Type B pancreatic cell (in vitro differentiated cells): ENCODE measurements around the gene TBC1D24. TPM values are rescaled to one million over a fixed set of nuclear protein-coding genes. Genes with fewer than 3 reads are reported as not detected.

Experiments
- DNase-seq: peaks from one replicate; pipeline ENCODE4 v3.0.0; 2021; ENCODE audit warnings: mixed read lengths; ENCODE audit not compliant: unreplicated experiment; ENCODE audit errors: extremely low spot score
- H3K27ac Mint-ChIP-seq: 2 replicates; pipeline ENCODE4 v1.8.0; 2021; ENCODE audit warnings: mild to moderate bottlenecking, mixed read lengths
- H3K27me3 Mint-ChIP-seq: 2 replicates; pipeline ENCODE4 v1.8.0; 2021; ENCODE audit warnings: mixed read lengths
- H3K36me3 Mint-ChIP-seq: 2 replicates; pipeline ENCODE4 v1.8.0; 2021; ENCODE audit warnings: mixed read lengths
- H3K4me1 Mint-ChIP-seq: one replicate; pipeline ENCODE4 v1.8.0; 2021; ENCODE audit warnings: mixed read lengths; ENCODE audit not compliant: unreplicated experiment
- H3K4me3 Mint-ChIP-seq: 2 replicates; pipeline ENCODE4 v1.8.0; 2021; ENCODE audit warnings: mild to moderate bottlenecking, mixed read lengths
- H3K9me3 Mint-ChIP-seq: 2 replicates; pipeline ENCODE4 v1.8.0; 2021; ENCODE audit warnings: mixed read lengths
- total RNA-seq: library from RNA; stranded (reverse); gene quantifications from 2 replicates; pipeline ENCODE4 v1.2.1, GENCODE V29; 2021; ENCODE audit warnings: low replicate concordance
- TF ChIP-seq, protein P1 (sequence below): fragments of 200-600 bp; sonication (generic); conservative IDR thresholded peaks from 2 replicates; pipeline ENCODE4 v1.5.0; 2021; ENCODE audit warnings: antibody characterized with exemption, mild to moderate bottlenecking

Gene TBC1D24
- total RNA-seq, 1 donor from 2014 or later = 22.1 TPM

GRCh38 chr16:2524339-2524938, 49.5 kb downstream of the TBC1D24 start:
- peaks cover 8% of the 10 kb centered on the region for H3K36me3 Mint-ChIP-seq
- H3K27ac Mint-ChIP-seq = peak overlapping the region; percentile 77
- no peak for DNase-seq

GRCh38 chr16:2526135-2526534, 51.2 kb downstream of the TBC1D24 start:
- TF ChIP-seq, protein P1, sequence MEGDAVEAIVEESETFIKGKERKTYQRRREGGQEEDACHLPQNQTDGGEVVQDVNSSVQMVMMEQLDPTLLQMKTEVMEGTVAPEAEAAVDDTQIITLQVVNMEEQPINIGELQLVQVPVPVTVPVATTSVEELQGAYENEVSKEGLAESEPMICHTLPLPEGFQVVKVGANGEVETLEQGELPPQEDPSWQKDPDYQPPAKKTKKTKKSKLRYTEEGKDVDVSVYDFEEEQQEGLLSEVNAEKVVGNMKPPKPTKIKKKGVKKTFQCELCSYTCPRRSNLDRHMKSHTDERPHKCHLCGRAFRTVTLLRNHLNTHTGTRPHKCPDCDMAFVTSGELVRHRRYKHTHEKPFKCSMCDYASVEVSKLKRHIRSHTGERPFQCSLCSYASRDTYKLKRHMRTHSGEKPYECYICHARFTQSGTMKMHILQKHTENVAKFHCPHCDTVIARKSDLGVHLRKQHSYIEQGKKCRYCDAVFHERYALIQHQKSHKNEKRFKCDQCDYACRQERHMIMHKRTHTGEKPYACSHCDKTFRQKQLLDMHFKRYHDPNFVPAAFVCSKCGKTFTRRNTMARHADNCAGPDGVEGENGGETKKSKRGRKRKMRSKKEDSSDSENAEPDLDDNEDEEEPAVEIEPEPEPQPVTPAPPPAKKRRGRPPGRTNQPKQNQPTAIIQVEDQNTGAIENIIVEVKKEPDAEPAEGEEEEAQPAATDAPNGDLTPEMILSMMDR = no peak
- Mint-ChIP-seq H3K27ac (peak overlapping the region; percentile 26), H3K4me1 (no peaks in the 10 kb centered on the region), H3K27me3 (no peaks in the 10 kb centered on the region), H3K9me3 (no peaks in the 10 kb centered on the region), H3K36me3 (peaks cover 3% of the 10 kb centered on the region), H3K4me3 (no peak overlapping the region)
- no peak for DNase-seq

More at GRCh38 chr16:2524339-2524938, 49.5 kb downstream of the TBC1D24 start:
- no peaks in the 10 kb centered on the region for H3K9me3 Mint-ChIP-seq
- H3K4me3 Mint-ChIP-seq = peak overlapping the region; percentile 69
- H3K27me3 Mint-ChIP-seq = no peaks in the 10 kb centered on the region
- peaks cover 7% of the 10 kb centered on the region for H3K4me1 Mint-ChIP-seq
- TF ChIP-seq, protein P1 = no peak

GRCh38 chr16:2527071-2527783, 52.3 kb downstream of the TBC1D24 start:
- TF ChIP-seq, protein P1 = no peak
- Mint-ChIP-seq H3K9me3 (no peaks in the 10 kb centered on the region), H3K36me3 (no peaks in the 10 kb centered on the region), H3K27ac (no peak overlapping the region), H3K27me3 (no peaks in the 10 kb centered on the region), H3K4me3 (no peak overlapping the region), H3K4me1 (no peaks in the 10 kb centered on the region)
- DNase-seq = no peak

GRCh38 chr16:2527784-2528100, 52.8 kb downstream of the TBC1D24 start:
- no peak overlapping the region for H3K4me3 Mint-ChIP-seq
- H3K4me1 Mint-ChIP-seq = no peaks in the 10 kb centered on the region
- no peaks in the 10 kb centered on the region for H3K27me3 Mint-ChIP-seq
- H3K27ac Mint-ChIP-seq = no peak overlapping the region
- no peaks in the 10 kb centered on the region for H3K36me3 Mint-ChIP-seq
- DNase-seq = no peak
- TF ChIP-seq, protein P1 = no peak
- H3K9me3 Mint-ChIP-seq = no peaks in the 10 kb centered on the region

- Mint-ChIP-seq H3K9me3 (no peaks in the 10 kb centered on the region), H3K4me3 (no peak overlapping the region), H3K27me3 (no peaks in the 10 kb centered on the region), H3K36me3 (no peaks in the 10 kb centered on the region), H3K27ac (no peak overlapping the region), H3K4me1 (no peaks in the 10 kb centered on the region)
- no peak for DNase-seq
- TF ChIP-seq, protein P1 = no peak
Measured at GRCh38 chr16:2528161-2529060, 53.5 kb downstream of the TBC1D24 start.
